ENCODE results near the gene CNST.

The CNST gene

DNA sequence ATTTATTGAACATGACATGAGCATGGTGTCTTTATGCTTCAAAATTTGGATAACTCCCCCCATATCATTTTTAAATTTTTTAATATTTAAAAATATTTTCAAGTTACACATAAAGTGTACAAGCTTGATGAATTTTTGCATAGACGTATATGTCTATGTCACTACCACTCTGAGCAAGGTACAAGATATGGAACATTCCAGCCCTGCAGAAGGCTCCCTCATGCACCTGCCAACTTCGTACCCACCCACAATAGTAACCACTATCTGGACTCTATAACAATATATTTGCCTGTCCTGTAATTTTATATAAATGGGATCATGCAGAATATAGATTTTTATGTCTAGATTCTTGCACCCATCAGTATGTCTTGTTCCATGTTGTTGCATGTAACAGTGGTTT, 74.5 kb downstream of the CNST start:
- TF ChIP-seq, protein P1, sequence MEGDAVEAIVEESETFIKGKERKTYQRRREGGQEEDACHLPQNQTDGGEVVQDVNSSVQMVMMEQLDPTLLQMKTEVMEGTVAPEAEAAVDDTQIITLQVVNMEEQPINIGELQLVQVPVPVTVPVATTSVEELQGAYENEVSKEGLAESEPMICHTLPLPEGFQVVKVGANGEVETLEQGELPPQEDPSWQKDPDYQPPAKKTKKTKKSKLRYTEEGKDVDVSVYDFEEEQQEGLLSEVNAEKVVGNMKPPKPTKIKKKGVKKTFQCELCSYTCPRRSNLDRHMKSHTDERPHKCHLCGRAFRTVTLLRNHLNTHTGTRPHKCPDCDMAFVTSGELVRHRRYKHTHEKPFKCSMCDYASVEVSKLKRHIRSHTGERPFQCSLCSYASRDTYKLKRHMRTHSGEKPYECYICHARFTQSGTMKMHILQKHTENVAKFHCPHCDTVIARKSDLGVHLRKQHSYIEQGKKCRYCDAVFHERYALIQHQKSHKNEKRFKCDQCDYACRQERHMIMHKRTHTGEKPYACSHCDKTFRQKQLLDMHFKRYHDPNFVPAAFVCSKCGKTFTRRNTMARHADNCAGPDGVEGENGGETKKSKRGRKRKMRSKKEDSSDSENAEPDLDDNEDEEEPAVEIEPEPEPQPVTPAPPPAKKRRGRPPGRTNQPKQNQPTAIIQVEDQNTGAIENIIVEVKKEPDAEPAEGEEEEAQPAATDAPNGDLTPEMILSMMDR (conservative IDR thresholded peaks at IDR 0.05; ENCODE audit: control insufficient read depth, insufficient read depth, low read depth, low read length) = no peak
- no peak for DNase-seq (ENCODE audit: low read depth)
- no peak overlapping the region for H3K4me3 ChIP-seq (ENCODE audit: control insufficient read depth, low read depth, low read length)

DNA sequence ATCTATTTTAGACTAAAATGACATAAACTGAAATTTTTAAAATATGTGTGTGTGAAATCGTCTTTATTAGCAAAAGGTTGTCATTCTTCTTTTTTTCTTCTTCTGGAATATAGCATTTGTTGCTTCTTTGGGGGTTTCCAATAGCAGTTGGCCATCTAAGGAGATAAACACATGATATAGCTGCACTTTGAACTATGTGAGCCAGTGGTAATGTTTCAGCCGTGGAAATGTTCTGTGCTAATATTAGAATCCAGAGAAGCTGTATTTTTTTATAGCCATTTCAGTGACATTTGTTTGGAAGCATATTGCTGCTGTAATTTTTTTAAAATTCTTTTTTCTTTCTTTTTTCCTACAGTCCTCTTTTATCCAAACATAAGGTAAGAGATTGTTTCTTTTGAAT, 75.1 kb downstream of the CNST start:
- no peak overlapping the region for H3K4me3 ChIP-seq (ENCODE audit: control insufficient read depth, low read depth, low read length)
- TF ChIP-seq, protein P1 (conservative IDR thresholded peaks at IDR 0.05; ENCODE audit: control insufficient read depth, insufficient read depth, low read depth, low read length) = no peak
- no peak for DNase-seq (ENCODE audit: low read depth)

DNA sequence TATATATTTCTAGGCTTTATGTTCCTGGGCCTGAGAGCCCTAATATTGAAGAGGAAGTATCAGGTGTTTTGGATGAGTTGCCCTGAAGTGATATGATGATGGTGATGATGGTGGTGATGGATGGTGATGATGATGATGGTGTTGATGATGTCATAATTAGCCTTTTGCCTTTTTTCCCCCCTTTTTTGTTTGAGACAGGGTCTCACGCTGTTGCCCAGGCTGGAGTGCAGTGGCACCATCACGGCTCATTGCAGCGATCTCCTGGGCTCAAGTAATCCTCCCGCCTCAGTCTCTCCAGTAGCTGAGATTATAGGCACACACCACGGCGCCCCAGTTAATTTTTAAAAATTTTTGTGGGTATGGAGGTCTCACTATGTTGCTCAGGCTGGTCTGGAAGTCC, 76.5 kb downstream of the CNST start:
- DNase-seq (ENCODE audit: low read depth) = no peak
- TF ChIP-seq, protein P1 (conservative IDR thresholded peaks at IDR 0.05; ENCODE audit: control insufficient read depth, insufficient read depth, low read depth, low read length) = no peak
- H3K4me3 ChIP-seq (ENCODE audit: control insufficient read depth, low read depth, low read length) = no peak overlapping the region

DNA sequence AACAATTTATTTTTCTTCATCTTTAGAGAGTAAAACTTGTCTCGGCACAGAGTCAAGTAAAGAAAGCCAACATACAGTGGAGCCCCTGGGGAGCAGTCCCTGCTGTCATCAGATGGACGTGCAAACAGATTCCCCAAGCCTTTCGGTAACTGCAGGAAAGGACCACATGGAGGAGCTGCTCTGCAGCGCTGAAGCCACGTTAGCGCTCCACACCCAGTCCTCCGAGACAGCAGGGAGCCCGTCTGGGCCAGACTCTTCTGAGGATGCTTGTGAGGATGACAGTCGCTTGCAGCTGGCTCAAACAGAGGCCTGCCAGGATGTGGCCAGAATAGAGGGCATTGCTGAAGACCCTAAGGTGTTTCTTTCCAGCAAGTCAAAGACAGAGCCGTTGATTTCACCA, 80.9 kb downstream of the CNST start:
- DNase-seq (ENCODE audit: low read depth) = peak; percentile 73
- H3K4me3 ChIP-seq (ENCODE audit: control insufficient read depth, low read depth, low read length) = no peak overlapping the region
- TF ChIP-seq, protein P1 (conservative IDR thresholded peaks at IDR 0.05; ENCODE audit: control insufficient read depth, insufficient read depth, low read depth, low read length) = peak; percentile 65

- H3K4me3 ChIP-seq (ENCODE audit: control insufficient read depth, low read depth, low read length) = no peak overlapping the region
- TF ChIP-seq, protein P1 (conservative IDR thresholded peaks at IDR 0.05; ENCODE audit: control insufficient read depth, insufficient read depth, low read depth, low read length) = no peak
- peak; percentile 43 for DNase-seq (ENCODE audit: low read depth)
Measured at GRCh38 chr1:246647513-246647912, 81.3 kb downstream of the CNST start.

DNA sequence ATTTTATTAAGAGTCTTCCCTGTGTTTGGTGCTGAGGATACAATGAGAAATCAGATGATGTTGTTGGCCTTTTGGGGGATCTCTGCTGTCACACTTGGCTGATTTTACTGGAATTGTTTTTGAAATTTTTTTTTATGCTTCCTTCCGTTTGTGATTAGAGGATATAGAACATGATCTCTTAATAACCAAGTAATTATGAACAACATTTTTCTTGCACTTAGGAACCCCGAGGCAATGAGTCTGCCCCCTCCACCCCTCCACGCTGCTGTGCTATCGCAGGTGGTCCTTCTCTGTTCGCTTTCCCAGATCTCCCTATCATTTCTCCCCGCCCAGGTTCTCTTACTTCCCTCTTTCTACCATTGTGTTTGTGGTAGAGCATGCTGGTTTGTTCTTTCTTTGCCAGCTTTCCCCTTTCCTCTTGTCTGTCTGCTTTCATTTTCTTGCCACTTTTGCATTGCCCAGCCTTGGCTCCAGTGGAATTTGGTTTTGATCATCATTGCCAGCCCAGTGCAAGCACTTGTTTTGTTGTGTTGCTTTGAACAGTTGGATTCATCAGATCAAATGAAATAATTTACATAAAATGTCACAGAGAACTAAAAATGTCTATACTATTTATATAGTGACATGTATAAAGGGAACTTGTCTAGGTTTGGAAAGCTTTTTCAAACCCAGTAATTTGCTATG, 84.9 kb downstream of the CNST start:
- DNase-seq (ENCODE audit: low read depth) = no peak
- no peak overlapping the region for H3K4me3 ChIP-seq (ENCODE audit: control insufficient read depth, low read depth, low read length)
- TF ChIP-seq, protein P1 (conservative IDR thresholded peaks at IDR 0.05; ENCODE audit: control insufficient read depth, insufficient read depth, low read depth, low read length) = no peak

- peak; percentile 8 for DNase-seq (ENCODE audit: low read depth)
- no peak overlapping the region for H3K4me3 ChIP-seq (ENCODE audit: control insufficient read depth, low read depth, low read length)
- TF ChIP-seq, protein P1 (conservative IDR thresholded peaks at IDR 0.05; ENCODE audit: control insufficient read depth, insufficient read depth, low read depth, low read length) = no peak
Measured at GRCh38 chr1:246658567-246658966, 92.3 kb downstream of the CNST start.
